Measurements from ENCODE around the gene USP36.

USP36 gene

GRCh38 chr17:78820841-78821240 is 19.8 kb downstream of the USP36 start:
- Histone ChIP-seq H3K27ac (ENCODE audit: low read depth, low read length) (no peak overlapping the region), H3K36me3 (ENCODE audit: insufficient read depth, low read length) (peaks cover 85% of the 10 kb centered on the region), H3K27me3 (ENCODE audit: control insufficient read depth in 1 of 2, insufficient read depth in 2 of 2, low read length in 2 of 2) (no peaks in the 10 kb centered on the region)

GRCh38 chr17:78819806-78820792 is 20.5 kb downstream of the USP36 start:
- H3K9me3 ChIP-seq (ENCODE audit: low read length), result no peaks in the 10 kb centered on the region
- no peak overlapping the region for H3K9ac ChIP-seq (ENCODE audit: low read length)
- peaks cover 85% of the 10 kb centered on the region for H3K36me3 ChIP-seq (ENCODE audit: insufficient read depth, low read length)
- no peaks in the 10 kb centered on the region for H3K27me3 ChIP-seq (ENCODE audit: control insufficient read depth in 1 of 2, insufficient read depth in 2 of 2, low read length in 2 of 2)
- no peaks in the 10 kb centered on the region for H3K4me1 ChIP-seq (ENCODE audit: insufficient read depth, low read length)
- no peak overlapping the region for H3K27ac ChIP-seq (ENCODE audit: low read depth, low read length)
- H3K4me3 ChIP-seq (ENCODE audit: low read depth in 1 of 2, low read length in 2 of 2), result no peak overlapping the region

More at GRCh38 chr17:78820841-78821240, 19.8 kb downstream of the USP36 start:
- H3K4me3 ChIP-seq (ENCODE audit: low read depth in 1 of 2, low read length in 2 of 2), result no peak overlapping the region
- no peak overlapping the region for H3K9ac ChIP-seq (ENCODE audit: low read length)
- no peaks in the 10 kb centered on the region for H3K4me1 ChIP-seq (ENCODE audit: insufficient read depth, low read length)
- no peaks in the 10 kb centered on the region for H3K9me3 ChIP-seq (ENCODE audit: low read length)

DNA sequence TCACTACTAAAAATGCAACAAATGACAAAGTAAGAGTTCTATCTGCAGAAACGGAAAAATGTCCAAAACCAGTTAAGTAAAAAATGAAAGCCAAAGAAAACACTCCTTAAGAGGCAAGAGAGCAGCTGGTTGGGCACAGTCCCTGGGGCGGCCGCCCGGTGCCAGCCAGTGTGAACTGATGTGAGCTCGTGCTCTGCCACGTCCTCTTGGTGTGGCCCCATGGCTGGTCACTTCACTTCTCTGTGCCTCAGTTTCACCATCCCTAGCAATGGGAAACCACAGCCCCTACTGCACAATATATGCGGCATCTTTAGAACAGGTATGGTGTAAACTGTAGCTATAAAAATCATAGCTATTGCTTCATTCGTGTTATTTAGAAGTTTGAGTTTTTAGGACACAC is 21.2 kb downstream of the USP36 start:
- Histone ChIP-seq H3K27ac (ENCODE audit: low read depth, low read length) (no peak overlapping the region), H3K4me3 (ENCODE audit: low read depth in 1 of 2, low read length in 2 of 2) (no peak overlapping the region), H3K4me1 (ENCODE audit: insufficient read depth, low read length) (no peaks in the 10 kb centered on the region), H3K36me3 (ENCODE audit: insufficient read depth, low read length) (peaks cover 79% of the 10 kb centered on the region), H3K27me3 (ENCODE audit: control insufficient read depth in 1 of 2, insufficient read depth in 2 of 2, low read length in 2 of 2) (no peaks in the 10 kb centered on the region), H3K9me3 (ENCODE audit: low read length) (no peaks in the 10 kb centered on the region), H3K9ac (ENCODE audit: low read length) (no peak overlapping the region)

DNA sequence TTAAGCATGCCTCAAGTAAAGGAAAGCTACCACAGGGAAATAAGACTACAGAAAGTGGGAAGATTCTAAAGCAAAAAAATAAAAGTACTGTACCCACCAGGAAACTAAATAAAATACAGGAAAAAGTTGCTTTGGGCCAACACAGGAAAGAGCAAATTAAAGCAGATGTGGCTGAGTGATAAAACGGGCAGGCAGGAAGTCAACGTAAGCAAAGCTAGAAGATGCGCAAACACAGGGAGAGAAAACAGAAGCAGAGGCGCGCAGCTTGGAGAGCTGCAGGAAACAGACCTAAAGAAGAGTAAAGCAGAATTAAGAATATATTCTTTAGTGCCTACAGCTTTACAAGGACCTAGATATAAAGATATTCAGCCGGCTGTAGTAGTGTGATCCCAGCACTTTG is 21.7 kb downstream of the USP36 start:
- Histone ChIP-seq H3K27ac (ENCODE audit: low read depth, low read length) (no peak overlapping the region), H3K4me1 (ENCODE audit: insufficient read depth, low read length) (no peaks in the 10 kb centered on the region), H3K36me3 (ENCODE audit: insufficient read depth, low read length) (peaks cover 79% of the 10 kb centered on the region), H3K9me3 (ENCODE audit: low read length) (no peaks in the 10 kb centered on the region), H3K4me3 (ENCODE audit: low read depth in 1 of 2, low read length in 2 of 2) (no peak overlapping the region), H3K9ac (ENCODE audit: low read length) (no peak overlapping the region), H3K27me3 (ENCODE audit: control insufficient read depth in 1 of 2, insufficient read depth in 2 of 2, low read length in 2 of 2) (no peaks in the 10 kb centered on the region)

DNA sequence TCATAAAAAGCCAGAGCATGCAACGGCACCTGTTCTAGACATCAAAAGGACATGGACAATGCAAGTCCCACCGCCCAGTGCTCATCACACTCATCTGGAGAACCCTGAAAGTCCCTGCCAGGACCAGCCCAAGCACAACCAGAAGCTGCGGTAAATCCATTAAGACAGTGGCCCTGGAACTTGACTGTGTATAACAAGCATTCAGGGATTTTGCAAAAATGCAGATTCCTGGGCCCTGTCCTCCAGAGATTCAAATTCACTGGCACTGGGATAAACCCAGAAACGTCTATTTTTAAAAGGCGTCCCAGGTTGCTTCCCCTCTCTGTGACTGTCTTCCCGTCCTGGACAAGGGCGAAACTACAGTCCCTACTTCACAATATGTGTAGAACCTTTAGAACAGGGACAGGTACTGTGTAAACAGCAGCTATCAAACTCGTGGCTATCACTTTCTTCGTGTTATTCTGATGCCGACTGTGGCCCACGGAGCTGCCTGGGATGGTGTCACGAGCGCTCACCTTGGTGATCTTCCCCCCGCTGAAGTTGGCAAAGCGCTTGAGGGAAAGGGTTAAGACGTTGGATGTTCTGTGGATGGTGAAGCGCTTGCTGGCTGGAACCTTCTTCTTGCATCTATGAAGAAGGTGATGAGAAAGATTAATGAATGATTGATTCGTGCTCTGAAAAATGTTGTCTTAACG is 22.3 kb downstream of the USP36 start:
- no peak overlapping the region for H3K4me3 ChIP-seq (ENCODE audit: low read depth in 1 of 2, low read length in 2 of 2)
- peaks cover 79% of the 10 kb centered on the region for H3K36me3 ChIP-seq (ENCODE audit: insufficient read depth, low read length)
- no peaks in the 10 kb centered on the region for H3K27me3 ChIP-seq (ENCODE audit: control insufficient read depth in 1 of 2, insufficient read depth in 2 of 2, low read length in 2 of 2)
- no peak overlapping the region for H3K27ac ChIP-seq (ENCODE audit: low read depth, low read length)
- no peaks in the 10 kb centered on the region for H3K4me1 ChIP-seq (ENCODE audit: insufficient read depth, low read length)
- no peak overlapping the region for H3K9ac ChIP-seq (ENCODE audit: low read length)
- H3K9me3 ChIP-seq (ENCODE audit: low read length), result no peaks in the 10 kb centered on the region

DNA sequence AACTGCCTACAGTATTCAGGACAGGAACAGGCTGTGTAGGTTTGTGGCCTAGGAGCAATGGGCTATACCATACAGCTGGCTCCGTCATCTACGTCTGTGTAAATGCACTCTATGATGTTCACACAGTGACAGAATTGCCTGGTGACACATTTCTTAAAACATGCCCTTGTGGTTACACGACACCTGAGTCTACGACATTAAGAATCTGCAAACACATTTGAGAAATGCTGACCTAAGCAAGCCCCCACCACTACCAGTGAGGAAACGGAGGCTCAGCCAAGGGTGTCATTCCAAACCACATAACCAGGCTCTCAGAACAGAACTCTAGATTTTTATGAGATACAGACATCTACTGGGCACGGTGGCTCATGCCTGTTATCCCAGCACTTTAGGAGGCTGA is 23.5 kb downstream of the USP36 start:
- no peak overlapping the region for H3K27ac ChIP-seq (ENCODE audit: low read depth, low read length)
- H3K27me3 ChIP-seq (ENCODE audit: control insufficient read depth in 1 of 2, insufficient read depth in 2 of 2, low read length in 2 of 2), result no peaks in the 10 kb centered on the region
- peaks cover 76% of the 10 kb centered on the region for H3K36me3 ChIP-seq (ENCODE audit: insufficient read depth, low read length)
- no peak overlapping the region for H3K9ac ChIP-seq (ENCODE audit: low read length)
- no peak overlapping the region for H3K4me3 ChIP-seq (ENCODE audit: low read depth in 1 of 2, low read length in 2 of 2)
- H3K9me3 ChIP-seq (ENCODE audit: low read length), result no peaks in the 10 kb centered on the region
- no peaks in the 10 kb centered on the region for H3K4me1 ChIP-seq (ENCODE audit: insufficient read depth, low read length)

GRCh38 chr17:78815696-78816095 is 24.9 kb downstream of the USP36 start:
- no peaks in the 10 kb centered on the region for H3K4me1 ChIP-seq (ENCODE audit: insufficient read depth, low read length)
- no peaks in the 10 kb centered on the region for H3K9me3 ChIP-seq (ENCODE audit: low read length)
- H3K27ac ChIP-seq (ENCODE audit: low read depth, low read length), result no peak overlapping the region
- no peak overlapping the region for H3K9ac ChIP-seq (ENCODE audit: low read length)
- H3K4me3 ChIP-seq (ENCODE audit: low read depth in 1 of 2, low read length in 2 of 2), result no peak overlapping the region
- peaks cover 67% of the 10 kb centered on the region for H3K36me3 ChIP-seq (ENCODE audit: insufficient read depth, low read length)
- no peaks in the 10 kb centered on the region for H3K27me3 ChIP-seq (ENCODE audit: control insufficient read depth in 1 of 2, insufficient read depth in 2 of 2, low read length in 2 of 2)

GRCh38 chr17:78812855-78813254 is 27.8 kb downstream of the USP36 start:
- Histone ChIP-seq H3K9ac (ENCODE audit: low read length) (no peak overlapping the region), H3K4me1 (ENCODE audit: insufficient read depth, low read length) (no peaks in the 10 kb centered on the region), H3K27me3 (ENCODE audit: control insufficient read depth in 1 of 2, insufficient read depth in 2 of 2, low read length in 2 of 2) (no peaks in the 10 kb centered on the region), H3K4me3 (ENCODE audit: low read depth in 1 of 2, low read length in 2 of 2) (no peak overlapping the region), H3K9me3 (ENCODE audit: low read length) (no peaks in the 10 kb centered on the region), H3K36me3 (ENCODE audit: insufficient read depth, low read length) (peaks cover 64% of the 10 kb centered on the region), H3K27ac (ENCODE audit: low read depth, low read length) (no peak overlapping the region)

- no peak overlapping the region for H3K9ac ChIP-seq (ENCODE audit: low read length)
- no peak overlapping the region for H3K27ac ChIP-seq (ENCODE audit: low read depth, low read length)
- H3K4me1 ChIP-seq (ENCODE audit: insufficient read depth, low read length), result no peaks in the 10 kb centered on the region
- H3K4me3 ChIP-seq (ENCODE audit: low read depth in 1 of 2, low read length in 2 of 2), result no peak overlapping the region
- H3K9me3 ChIP-seq (ENCODE audit: low read length), result no peaks in the 10 kb centered on the region
- H3K27me3 ChIP-seq (ENCODE audit: control insufficient read depth in 1 of 2, insufficient read depth in 2 of 2, low read length in 2 of 2), result no peaks in the 10 kb centered on the region
- peaks cover 70% of the 10 kb centered on the region for H3K36me3 ChIP-seq (ENCODE audit: insufficient read depth, low read length)
Observed at GRCh38 chr17:78808163-78808562, 32.5 kb downstream of the USP36 start.

DNA sequence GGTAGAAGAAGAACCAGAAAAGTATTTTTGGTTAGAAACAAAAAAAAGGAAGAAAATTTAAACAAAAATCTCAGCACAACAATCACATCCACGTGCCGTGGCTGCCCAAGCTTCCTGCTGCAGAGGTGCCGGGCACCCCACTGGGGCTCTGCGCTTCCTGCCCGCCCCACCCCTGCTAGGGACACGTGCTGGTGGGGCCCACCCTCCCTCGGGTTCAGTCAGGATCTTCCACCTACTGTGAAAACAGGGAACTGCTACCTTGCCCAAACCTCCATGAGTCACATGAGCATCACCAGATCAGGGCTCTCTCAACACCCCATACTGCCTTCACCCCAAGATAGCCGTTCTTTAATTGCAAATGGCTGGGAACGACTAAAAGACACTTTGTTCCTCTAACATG is 34.2 kb downstream of the USP36 start:
- Histone ChIP-seq H3K4me3 (ENCODE audit: low read depth in 1 of 2, low read length in 2 of 2) (no peak overlapping the region), H3K36me3 (ENCODE audit: insufficient read depth, low read length) (peaks cover 80% of the 10 kb centered on the region), H3K27ac (ENCODE audit: low read depth, low read length) (no peak overlapping the region), H3K27me3 (ENCODE audit: control insufficient read depth in 1 of 2, insufficient read depth in 2 of 2, low read length in 2 of 2) (no peaks in the 10 kb centered on the region), H3K9me3 (ENCODE audit: low read length) (no peaks in the 10 kb centered on the region), H3K4me1 (ENCODE audit: insufficient read depth, low read length) (no peaks in the 10 kb centered on the region), H3K9ac (ENCODE audit: low read length) (no peak overlapping the region)

GRCh38 chr17:78805301-78805700 is 35.3 kb downstream of the USP36 start:
- no peak overlapping the region for H3K27ac ChIP-seq (ENCODE audit: low read depth, low read length)
- H3K9me3 ChIP-seq (ENCODE audit: low read length), result no peaks in the 10 kb centered on the region
- H3K4me1 ChIP-seq (ENCODE audit: insufficient read depth, low read length), result no peaks in the 10 kb centered on the region
- no peak overlapping the region for H3K4me3 ChIP-seq (ENCODE audit: low read depth in 1 of 2, low read length in 2 of 2)
- H3K36me3 ChIP-seq (ENCODE audit: insufficient read depth, low read length), result peaks cover 78% of the 10 kb centered on the region
- H3K27me3 ChIP-seq (ENCODE audit: control insufficient read depth in 1 of 2, insufficient read depth in 2 of 2, low read length in 2 of 2), result no peaks in the 10 kb centered on the region
- no peak overlapping the region for H3K9ac ChIP-seq (ENCODE audit: low read length)
